Measurements from ENCODE around the gene SFMBT2. TPM values are rescaled to one million over a fixed set of nuclear protein-coding genes. Genes with fewer than 3 reads are reported as not detected.

Gene SFMBT2
- total RNA-seq, 1 experiment from 2014 or later, result not detected

DNA sequence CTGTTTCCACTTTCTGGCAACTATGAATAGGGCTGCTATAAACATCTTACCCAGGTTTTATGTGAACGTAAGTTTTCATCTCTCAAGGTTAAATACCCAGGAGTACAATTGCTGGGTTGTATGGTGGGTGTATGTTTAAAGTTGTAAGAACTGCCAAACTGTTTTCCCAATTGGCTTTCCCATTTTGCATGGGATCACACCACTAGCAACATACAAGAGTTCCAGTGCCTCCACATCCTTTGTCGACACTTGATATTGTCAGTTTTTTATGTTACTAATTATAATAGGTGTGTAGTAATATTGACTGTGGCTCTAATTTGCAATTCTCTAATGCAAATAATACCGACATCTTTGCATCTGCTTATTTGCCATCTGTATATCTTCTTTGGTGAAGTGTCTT, 82.9 kb downstream of the SFMBT2 start:
- Mint-ChIP-seq H3K9me3 (ENCODE audit: unreplicated experiment) (peaks cover 12% of the 10 kb centered on the region), H3K27me3 (ENCODE audit: insufficient read depth, unreplicated experiment) (peaks cover 4% of the 10 kb centered on the region), H3K4me3 (ENCODE audit: unreplicated experiment) (no peak overlapping the region), H3K36me3 (ENCODE audit: insufficient read depth, unreplicated experiment) (no peaks in the 10 kb centered on the region), H3K4me1 (ENCODE audit: low read depth, unreplicated experiment) (no peaks in the 10 kb centered on the region), H3K27ac (ENCODE audit: unreplicated experiment) (no peak overlapping the region)
- intact Hi-C loops (cut with micrococcal nuclease; ENCODE audit: unreplicated experiment), result no loop called here
- H3K27me3 ChIP-seq (replicated peaks; ENCODE audit: control insufficient read depth, insufficient read depth, low read length), result no peaks in the 10 kb centered on the region
- no peak for DNase-seq
- no TSS peak for BruUV-seq (replicated peaks)
- POLR2A ChIA-PET, result no interaction called here
- H3K9me3 ChIP-seq, result peaks cover 9% of the 10 kb centered on the region; the same call in 1 of the 2 replicates
- H3K4me1 ChIP-seq, result no peaks in the 10 kb centered on the region
- CTCF ChIA-PET, result no interaction called here
- H3K4me3 ChIP-seq (ENCODE audit: low read depth, low read length), result no peak overlapping the region
- TF ChIP-seq CTCF (IDR thresholded peaks at IDR 0.05; ENCODE audit: insufficient read depth in 1 of 2, low read depth in 1 of 2, low read length in 1 of 2, severe bottlenecking in 1 of 2, unreplicated experiment in 1 of 2), result no peak
- no peaks in the 10 kb centered on the region for H3K36me3 ChIP-seq (ENCODE audit: control insufficient read depth, insufficient read depth, low read length)

GRCh38 chr10:7322623-7323022, 88.2 kb downstream of the SFMBT2 start:
- POLR2A ChIA-PET, result no interaction called here
- no TSS peak for BruUV-seq (replicated peaks)
- H3K36me3 Mint-ChIP-seq (ENCODE audit: insufficient read depth, unreplicated experiment), result no peaks in the 10 kb centered on the region
- H3K4me3 Mint-ChIP-seq (ENCODE audit: unreplicated experiment), result no peak overlapping the region
- Histone ChIP-seq H3K4me1 (no peaks in the 10 kb centered on the region), H3K4me3 (ENCODE audit: low read depth, low read length) (no peak overlapping the region), H3K27me3 (replicated peaks; ENCODE audit: control insufficient read depth, insufficient read depth, low read length) (no peaks in the 10 kb centered on the region), H3K9me3 (0 out of 2 replicates have a peak, but pooled peaks cover 4% of the 10 kb centered on the region), H3K36me3 (ENCODE audit: control insufficient read depth, insufficient read depth, low read length) (no peaks in the 10 kb centered on the region)
- H3K27ac Mint-ChIP-seq (ENCODE audit: unreplicated experiment), result no peak overlapping the region
- no peak for DNase-seq
- intact Hi-C loops (cut with micrococcal nuclease; ENCODE audit: unreplicated experiment), result no loop called here
- no peak for TF ChIP-seq CTCF (IDR thresholded peaks at IDR 0.05; ENCODE audit: insufficient read depth in 1 of 2, low read depth in 1 of 2, low read length in 1 of 2, severe bottlenecking in 1 of 2, unreplicated experiment in 1 of 2)
- no peaks in the 10 kb centered on the region for H3K4me1 Mint-ChIP-seq (ENCODE audit: low read depth, unreplicated experiment)
- CTCF ChIA-PET, result no interaction called here
- H3K27me3 Mint-ChIP-seq (ENCODE audit: insufficient read depth, unreplicated experiment), result peaks cover 6% of the 10 kb centered on the region
- H3K9me3 Mint-ChIP-seq (ENCODE audit: unreplicated experiment), result peaks cover 10% of the 10 kb centered on the region

DNA sequence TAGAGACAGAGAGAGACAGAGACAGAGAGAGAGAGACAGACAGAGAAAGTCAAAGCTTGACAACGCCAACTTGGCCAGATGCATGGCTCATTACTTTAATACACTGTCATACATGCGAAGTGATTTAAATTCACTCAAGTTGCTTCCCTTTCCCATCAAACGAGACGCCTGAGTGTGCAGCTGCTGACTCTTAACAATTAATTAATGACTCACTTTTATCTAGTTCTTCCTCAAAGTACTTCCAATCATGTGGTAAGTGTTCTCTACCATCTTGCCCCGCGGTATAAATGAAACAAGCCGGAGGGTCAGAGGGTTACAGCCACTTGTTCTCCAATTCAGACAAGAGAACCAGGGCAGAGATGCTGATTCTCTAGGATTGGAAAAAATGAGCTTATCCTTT, 90.8 kb downstream of the SFMBT2 start:
- peaks cover 10% of the 10 kb centered on the region for H3K27me3 Mint-ChIP-seq (ENCODE audit: insufficient read depth, unreplicated experiment)
- CTCF ChIA-PET, result no interaction called here

More for the DNA sequence above, 90.8 kb downstream of the SFMBT2 start:
- Mint-ChIP-seq H3K4me1 (ENCODE audit: low read depth, unreplicated experiment) (no peaks in the 10 kb centered on the region), H3K4me3 (ENCODE audit: unreplicated experiment) (no peak overlapping the region), H3K27ac (ENCODE audit: unreplicated experiment) (no peak overlapping the region), H3K36me3 (ENCODE audit: insufficient read depth, unreplicated experiment) (no peaks in the 10 kb centered on the region), H3K9me3 (ENCODE audit: unreplicated experiment) (peaks cover 10% of the 10 kb centered on the region)
- Histone ChIP-seq H3K4me3 (ENCODE audit: low read depth, low read length) (no peak overlapping the region), H3K27me3 (replicated peaks; ENCODE audit: control insufficient read depth, insufficient read depth, low read length) (no peaks in the 10 kb centered on the region), H3K4me1 (no peaks in the 10 kb centered on the region), H3K36me3 (ENCODE audit: control insufficient read depth, insufficient read depth, low read length) (no peaks in the 10 kb centered on the region), H3K9me3 (0 out of 2 replicates have a peak, but pooled peaks cover 4% of the 10 kb centered on the region)
- POLR2A ChIA-PET, result no interaction called here
- BruUV-seq (replicated peaks), result no TSS peak
- intact Hi-C loops (cut with micrococcal nuclease; ENCODE audit: unreplicated experiment), result no loop called here
- DNase-seq, result no peak
- TF ChIP-seq CTCF (IDR thresholded peaks at IDR 0.05; ENCODE audit: insufficient read depth in 1 of 2, low read depth in 1 of 2, low read length in 1 of 2, severe bottlenecking in 1 of 2, unreplicated experiment in 1 of 2), result no peak

All from Caco-2 (cell line).